HG03159 (cell line): ENCODE measurements around the gene HS6ST3.

Source experiments
- ATAC-seq: cut with Tn5 transposase; IDR thresholded peaks from one replicate; pipeline ENCODE4 v1.9.1; 2021; ENCODE audit warnings: mild to moderate bottlenecking, moderate library complexity; ENCODE audit not compliant: unreplicated experiment

The HS6ST3 gene

GRCh38 chr13:96636001-96636709 is 546.2 kb downstream of the HS6ST3 start:
- ATAC-seq, result no peak

- ATAC-seq, result no peak
These were observed 547.1 kb downstream of the HS6ST3 start for GRCh38 chr13:96637039-96637438.

- ATAC-seq, result no peak
These were observed 556.2 kb downstream of the HS6ST3 start for GRCh38 chr13:96646101-96646500.

- no peak for ATAC-seq
These were observed 556.8 kb downstream of the HS6ST3 start for GRCh38 chr13:96646515-96647211.

- peak; percentile 88 for ATAC-seq
These were observed 560.5 kb downstream of the HS6ST3 start for GRCh38 chr13:96650301-96650886.

- no peak for ATAC-seq
These were observed 561.7 kb downstream of the HS6ST3 start for GRCh38 chr13:96651598-96651997.

DNA sequence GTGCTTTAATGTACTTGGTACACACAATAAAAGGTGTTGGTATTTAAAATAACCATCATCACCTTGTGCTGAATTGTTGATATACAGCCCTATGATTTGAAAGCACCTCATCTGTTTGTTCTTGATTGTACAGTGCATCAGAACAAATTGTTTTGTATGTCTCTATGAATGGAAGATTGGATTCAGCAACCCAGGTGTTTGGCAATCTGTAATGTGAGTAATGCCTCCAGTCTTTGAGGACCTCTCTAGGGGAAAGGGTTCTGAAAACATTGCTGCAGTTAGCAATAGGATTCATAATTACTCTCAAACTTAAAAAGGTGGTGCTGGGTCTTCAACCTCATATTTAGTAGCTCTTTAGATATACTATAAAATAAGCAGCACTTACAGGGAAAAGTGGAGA is 562.6 kb downstream of the HS6ST3 start:
- no peak for ATAC-seq

DNA sequence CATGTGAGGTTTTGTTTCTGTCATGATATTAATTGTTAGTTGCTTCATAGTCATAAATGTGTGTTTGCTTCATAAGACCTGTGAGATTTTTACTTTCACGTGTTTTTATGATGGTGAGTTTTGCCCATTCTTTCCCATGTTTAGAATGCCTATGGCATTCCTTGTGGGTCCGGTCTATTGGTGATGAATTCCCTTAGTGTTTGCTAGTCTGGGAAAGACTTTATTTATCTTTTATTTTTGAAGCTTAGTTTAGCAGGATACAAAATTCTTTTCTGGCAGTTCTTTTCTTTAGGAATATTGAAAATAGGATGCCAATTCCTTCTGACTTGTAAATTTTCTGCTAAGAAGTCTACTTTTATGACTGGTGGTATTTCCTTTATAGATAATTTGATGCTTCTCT is 571.7 kb downstream of the HS6ST3 start:
- no peak for ATAC-seq

DNA sequence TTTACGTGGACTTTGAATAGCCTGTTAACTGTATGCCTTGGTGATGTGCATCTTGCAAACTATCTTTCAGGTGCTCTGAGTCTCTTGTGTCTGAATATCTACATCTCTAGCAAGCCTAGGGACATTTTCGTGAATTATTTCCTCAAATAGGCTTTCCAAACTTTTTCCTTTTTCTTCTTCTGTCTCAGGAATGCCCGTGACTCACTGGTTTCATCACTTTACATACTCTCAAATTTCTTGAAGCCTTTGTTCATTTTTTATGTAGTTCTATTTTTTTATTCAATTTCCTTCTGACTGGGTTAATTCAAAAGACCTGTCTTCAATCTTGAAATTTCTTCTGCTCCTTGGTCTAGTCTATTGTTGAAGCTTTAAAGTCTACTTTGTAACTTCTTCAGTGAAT is 572.1 kb downstream of the HS6ST3 start:
- no peak for ATAC-seq

- no peak for ATAC-seq
These were observed 577.5 kb downstream of the HS6ST3 start for GRCh38 chr13:96667294-96668018.

GRCh38 chr13:96671073-96671472 is 581.2 kb downstream of the HS6ST3 start:
- ATAC-seq, result no peak

DNA sequence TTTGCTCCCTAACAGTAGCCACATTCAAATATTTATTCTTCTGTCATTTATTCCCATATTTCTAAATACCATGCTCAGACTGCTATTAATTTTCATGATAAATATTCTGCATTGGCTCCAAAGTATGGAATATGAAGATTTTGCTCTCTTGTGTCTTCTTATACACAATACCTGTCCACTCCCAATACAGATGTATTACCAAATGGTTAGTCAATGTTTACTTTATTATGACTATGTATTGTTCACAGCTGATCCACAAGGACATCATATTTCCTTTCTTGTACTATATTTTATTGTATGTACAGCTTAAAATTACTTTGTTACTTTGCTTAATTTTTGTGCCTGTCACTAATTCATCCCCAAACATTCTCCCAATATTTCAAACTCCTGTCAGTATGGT is 582.1 kb downstream of the HS6ST3 start:
- ATAC-seq, result no peak

- no peak for ATAC-seq
These were observed 583.9 kb downstream of the HS6ST3 start for GRCh38 chr13:96673825-96674224.

DNA sequence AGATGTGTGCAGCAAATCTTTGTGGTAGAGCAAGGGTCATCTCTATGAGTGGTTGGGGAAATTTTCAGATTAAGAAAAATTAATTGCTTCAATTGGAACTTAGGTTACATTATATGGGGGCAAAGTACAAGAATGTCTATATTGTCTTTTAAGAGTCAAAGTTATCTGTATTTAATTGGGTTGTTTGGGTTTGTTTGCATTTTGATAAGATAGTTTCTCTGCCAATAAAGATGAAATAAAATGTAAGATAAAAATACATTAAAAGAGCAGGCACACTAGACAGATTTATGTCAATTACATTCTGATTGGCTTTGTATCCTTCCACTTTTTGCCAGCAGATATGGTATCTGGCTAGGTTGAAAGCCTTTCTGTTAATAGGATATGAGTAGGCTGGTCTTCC is 587.1 kb downstream of the HS6ST3 start:
- no peak for ATAC-seq

DNA sequence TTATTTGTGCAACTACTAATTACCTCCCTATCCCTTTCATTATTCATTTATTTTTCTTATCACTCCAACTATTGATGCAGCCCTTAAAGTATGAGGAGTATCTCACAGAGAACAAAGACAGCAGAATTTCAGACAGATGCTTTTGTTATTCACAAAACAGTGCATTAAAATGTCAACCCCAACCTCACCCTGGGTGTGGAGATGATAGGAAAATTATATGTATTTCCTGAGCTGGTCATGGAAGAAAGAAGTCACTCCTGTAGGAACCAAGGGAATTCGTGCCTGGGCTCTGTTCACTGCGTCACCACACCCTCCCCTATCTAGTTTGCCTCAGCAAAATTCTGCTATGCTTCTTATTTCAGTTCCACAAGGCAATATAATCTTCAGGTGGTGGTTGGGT is 588.9 kb downstream of the HS6ST3 start:
- no peak for ATAC-seq

DNA sequence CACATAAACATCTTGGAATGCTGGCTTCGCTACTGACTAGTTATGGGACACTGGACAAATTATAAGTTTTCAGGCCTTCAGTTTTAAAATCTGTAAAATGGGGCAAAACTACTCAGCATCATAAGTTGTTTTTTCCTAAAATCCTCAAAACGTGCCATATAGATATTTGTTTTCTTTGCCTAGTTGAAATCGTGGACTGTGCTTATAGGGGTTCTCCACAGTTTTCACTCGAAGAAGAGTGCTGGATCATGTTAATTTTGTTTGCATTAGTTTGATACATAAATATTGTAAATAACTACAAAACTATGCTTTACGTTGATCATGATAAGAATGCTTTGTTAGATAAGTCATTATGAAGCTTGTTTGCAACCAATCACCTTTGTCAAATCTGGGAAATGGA is 591.0 kb downstream of the HS6ST3 start:
- no peak for ATAC-seq

DNA sequence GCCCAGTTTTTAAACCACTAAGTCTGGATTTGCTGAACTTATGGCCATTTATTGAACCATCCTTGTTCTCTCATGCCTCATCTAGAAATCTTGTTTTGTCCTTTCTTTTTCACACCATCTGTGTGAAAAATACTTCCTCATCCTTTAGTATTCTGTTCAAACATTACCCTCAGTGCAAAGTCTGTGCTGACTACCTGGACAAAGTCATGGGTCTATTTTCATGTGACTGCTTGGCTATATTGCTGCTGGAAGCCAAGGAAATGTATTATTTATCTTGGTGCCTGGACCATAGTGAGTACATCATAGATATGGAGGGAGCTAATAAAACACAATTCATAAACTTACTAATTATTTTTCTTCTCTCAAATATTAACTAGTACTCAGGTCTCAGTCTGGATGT is 591.9 kb downstream of the HS6ST3 start:
- no peak for ATAC-seq

DNA sequence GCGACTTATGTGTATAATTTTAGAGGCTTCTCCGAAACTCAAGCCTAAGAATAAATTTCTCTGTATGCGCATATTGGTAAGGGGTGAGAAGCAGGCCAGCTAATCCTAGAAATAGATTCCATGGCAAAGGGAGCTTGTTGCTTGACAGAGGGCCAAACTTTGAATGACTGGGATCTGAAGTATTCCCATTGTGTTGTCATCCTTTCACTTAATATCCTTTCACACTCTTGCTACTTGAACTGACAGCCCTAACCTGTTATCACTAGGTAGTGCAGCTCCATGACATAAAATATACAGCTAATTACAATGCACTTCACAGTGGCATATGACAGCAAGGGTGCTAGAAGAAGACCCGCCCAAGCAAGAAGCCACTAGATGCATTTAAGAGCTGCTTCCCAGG is 594.6 kb downstream of the HS6ST3 start:
- ATAC-seq, result no peak

DNA sequence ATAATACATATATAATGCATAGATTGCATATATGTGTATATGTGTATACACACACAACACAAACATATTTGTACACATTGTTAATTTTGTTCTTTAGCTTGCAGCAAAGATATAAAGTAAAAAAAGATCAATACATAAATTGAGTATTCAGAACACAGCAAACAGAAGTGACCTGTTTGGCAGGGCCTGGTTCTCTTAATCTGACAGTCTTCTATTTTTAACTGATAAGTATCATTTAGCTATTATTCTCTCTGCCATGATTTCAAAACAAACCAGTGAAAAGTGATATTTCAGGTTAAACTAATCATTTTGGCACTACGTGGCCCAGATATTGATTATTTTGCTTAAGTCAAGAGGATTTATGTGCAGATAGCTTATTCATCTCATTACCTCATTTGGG is 595.0 kb downstream of the HS6ST3 start:
- ATAC-seq, result no peak

DNA sequence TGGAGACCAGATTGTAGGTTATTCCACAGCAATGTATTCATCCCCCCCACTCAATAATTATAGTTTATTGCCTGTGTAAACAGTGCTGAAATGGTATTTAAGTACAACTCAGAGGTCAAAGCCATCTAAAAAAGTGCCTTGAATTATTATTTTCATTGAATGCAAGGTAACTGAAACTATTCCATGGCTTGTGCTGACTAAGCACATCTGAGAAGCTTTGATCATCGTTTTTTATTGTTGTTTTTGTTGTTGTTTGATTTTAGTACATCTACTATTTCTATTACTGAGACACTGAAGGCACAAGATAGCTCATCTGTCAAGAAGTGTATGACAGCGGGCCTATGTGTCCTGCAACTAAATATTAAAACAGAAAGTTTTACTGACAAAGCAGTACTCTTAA is 596.4 kb downstream of the HS6ST3 start:
- ATAC-seq, result no peak

DNA sequence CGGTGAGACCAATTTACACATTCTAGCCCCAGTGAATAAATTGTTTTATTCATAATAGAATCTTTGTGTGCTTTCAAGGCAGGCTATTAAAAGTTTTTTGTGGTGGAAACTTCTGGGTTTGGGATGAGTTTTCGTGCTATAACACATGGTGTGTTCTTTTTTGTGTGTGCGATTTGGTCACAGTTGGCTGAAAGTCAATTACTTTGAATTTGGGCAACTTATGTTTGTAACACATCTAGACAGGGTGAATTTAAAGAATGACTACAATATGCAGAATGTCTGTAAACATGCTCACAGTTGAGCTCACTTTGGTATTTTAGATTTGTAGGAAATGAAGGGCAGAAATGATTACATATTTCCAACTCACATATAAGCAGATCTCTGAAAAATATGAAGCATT is 597.3 kb downstream of the HS6ST3 start:
- no peak for ATAC-seq

GRCh38 chr13:96690998-96691397 is 601.1 kb downstream of the HS6ST3 start:
- no peak for ATAC-seq
